Neural cell (in vitro differentiated cells): Measurements from ENCODE around the gene C9orf72. TPM values are rescaled to one million over a fixed set of nuclear protein-coding genes. Genes with fewer than 3 reads are reported as not detected.

ENCODE experiments used
- H2AFZ ChIP-seq: fragments of 200-600, 300-800 bp; sonication (generic), shearing (Covaris generic); 2 replicates; pipeline ENCODE4 v1.6.0; 2014; ENCODE audit warnings: low read depth, mild to moderate bottlenecking, antibody characterized with exemption, low read length, moderate library complexity
- H3F3A ChIP-seq: fragments of 200-600 bp; shearing (Covaris generic); 2 replicates; pipeline ENCODE4 v1.6.1; 2016; ENCODE audit warnings: mild to moderate bottlenecking, moderate library complexity, mixed read lengths, antibody characterized with exemption, low read length; ENCODE audit not compliant: insufficient read depth, poor library complexity, severe bottlenecking
- H3K27ac ChIP-seq: fragments of 200-600, 300-800 bp; sonication (generic), shearing (Covaris generic); 2 replicates; pipeline ENCODE4 v1.5.1; 2014; ENCODE audit warnings: mild to moderate bottlenecking, low read length, moderate library complexity
- H3K27me3 ChIP-seq: fragments of 300-800, 200-600 bp; sonication (generic), shearing (Covaris generic); 2 replicates; pipeline ENCODE4 v1.6.0; 2014; ENCODE audit warnings: mild to moderate bottlenecking, low read depth, low read length, moderate library complexity; ENCODE audit not compliant: insufficient read depth
- H3K36me3 ChIP-seq: fragments of 300-800, 200-600 bp; sonication (generic), shearing (Covaris generic); 2 replicates; pipeline ENCODE4 v1.5.1; 2014; ENCODE audit warnings: mild to moderate bottlenecking, antibody characterized with exemption, low read length, moderate library complexity; ENCODE audit not compliant: insufficient read depth
- H3K4me2 ChIP-seq: fragments of 300-800, 200-600 bp; sonication (generic), shearing (Covaris generic); 2 replicates; pipeline ENCODE4 v1.6.0; 2014; ENCODE audit warnings: mild to moderate bottlenecking, low read length
- H3K4me3 ChIP-seq: fragments of 300-800, 200-600 bp; sonication (generic), shearing (Covaris generic); 2 replicates; pipeline ENCODE4 v1.5.1; 2014; ENCODE audit warnings: mild to moderate bottlenecking, low read length, moderate library complexity
- H3K79me2 ChIP-seq: fragments of 200-600 bp; shearing (Covaris generic); replicated peaks from 2 replicates; pipeline ENCODE4 v1.6.0; 2014; ENCODE audit warnings: mild to moderate bottlenecking, low read length, moderate library complexity; ENCODE audit not compliant: insufficient read depth
- H3K9ac ChIP-seq: fragments of 300-800, 200-600 bp; sonication (generic), shearing (Covaris generic); 2 replicates; pipeline ENCODE4 v1.6.1; 2016; ENCODE audit warnings: mild to moderate bottlenecking, low read length, mixed read lengths
- H3K9me2 ChIP-seq: fragments of 200-600 bp; shearing (Covaris generic); 2 replicates; pipeline ENCODE4 v1.6.1; 2016; ENCODE audit warnings: mild to moderate bottlenecking, low read length, mixed read lengths; ENCODE audit not compliant: insufficient read depth
- H3K9me3 ChIP-seq: fragments of 200-600, 300-800 bp; sonication (generic), shearing (Covaris generic); 2 replicates; pipeline ENCODE4 v1.6.1; 2016; ENCODE audit warnings: mild to moderate bottlenecking, mixed run types, low read length, moderate library complexity, mixed read lengths
- H4K20me1 ChIP-seq: fragments of 200-600 bp; shearing (Covaris generic); 2 replicates; pipeline ENCODE4 v1.6.1; 2016; ENCODE audit warnings: mild to moderate bottlenecking, mixed run types; ENCODE audit not compliant: insufficient read depth
- EP300 ChIP-seq: fragments of 450-650 bp; conservative IDR thresholded peaks from 2 replicates; pipeline ENCODE4 v1.6.1; 2014; ENCODE audit warnings: antibody characterized with exemption, mild to moderate bottlenecking, moderate library complexity; ENCODE audit not compliant: poor library complexity, severe bottlenecking
- EZH2 ChIP-seq: fragments of 200-600, 300-800 bp; shearing (Covaris generic), sonication (generic); IDR thresholded peaks from 2 replicates; pipeline ENCODE4 v1.6.1; 2014; ENCODE audit warnings: antibody characterized with exemption, low read length, borderline replicate concordance, mild to moderate bottlenecking; ENCODE audit not compliant: insufficient read depth, poor library complexity, severe bottlenecking
- MXI1 ChIP-seq: fragments of 450-650 bp; conservative IDR thresholded peaks from 2 replicates; pipeline ENCODE4 v1.6.1; 2014; ENCODE audit warnings: antibody characterized with exemption, mild to moderate bottlenecking; ENCODE audit not compliant: poor library complexity, severe bottlenecking
- POLR2AphosphoS5 ChIP-seq: IDR thresholded peaks from 2 replicates; pipeline ENCODE4 v1.6.1; 2012
- RAD21 ChIP-seq: fragments of 450-650 bp; conservative IDR thresholded peaks from 2 replicates; pipeline ENCODE4 v1.6.1; 2014; ENCODE audit warnings: antibody characterized with exemption, mild to moderate bottlenecking, moderate library complexity
- SMC3 ChIP-seq: fragments of 450-650 bp; conservative IDR thresholded peaks from 2 replicates; pipeline ENCODE4 v1.6.1; 2014; ENCODE audit warnings: antibody characterized with exemption, mild to moderate bottlenecking, moderate library complexity; ENCODE audit not compliant: poor library complexity
- TAF1 ChIP-seq: IDR thresholded peaks from 2 replicates; pipeline ENCODE4 v1.6.1; 2012; ENCODE audit warnings: low read depth
- polyA plus RNA-seq: library from polyadenylated mRNA; depleted of rRNA; stranded (reverse); fragments of >200 nt; gene quantifications from 2 replicates; pipeline ENCODE4 v1.2.3, GENCODE V29; 2014
- TF ChIP-seq, protein P1 (sequence below): fragments of 450-650 bp; IDR thresholded peaks from 2 replicates; pipeline ENCODE4 v1.5.1; 2014; ENCODE audit warnings: antibody characterized with exemption, mild to moderate bottlenecking, moderate library complexity; ENCODE audit not compliant: poor library complexity, severe bottlenecking
- TF ChIP-seq, protein P2 (sequence below): IDR thresholded peaks from 2 replicates; pipeline ENCODE4 v1.6.1; 2012; ENCODE audit warnings: borderline replicate concordance

C9orf72 gene
- polyA plus RNA-seq, 1 donor from 2014 or later: 166 TPM

DNA sequence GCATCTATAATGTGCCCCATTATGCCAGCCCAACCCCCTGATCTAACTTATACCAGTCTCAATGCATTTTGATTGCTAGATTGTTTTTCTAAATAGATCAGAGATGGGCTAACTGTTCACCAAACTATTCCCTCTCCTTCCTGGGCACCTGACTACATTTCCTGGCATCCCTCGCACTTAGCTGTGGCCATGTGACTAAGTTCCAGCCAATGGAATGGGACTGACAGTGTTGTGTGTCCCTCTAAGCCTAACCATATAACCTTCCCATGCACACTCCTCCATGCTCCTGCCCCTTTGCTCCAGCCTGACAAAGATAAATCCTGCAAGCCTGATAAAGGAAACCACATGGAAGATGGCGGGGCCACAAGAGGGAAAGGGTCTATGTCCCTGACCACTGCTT, 61.5 kb downstream of the C9orf72 start:
- Histone ChIP-seq H3K36me3 (no peaks in the 10 kb centered on the region), H3K4me2 (no peak overlapping the region), H2AFZ (no peak overlapping the region), H3K27ac (no peak overlapping the region), H3F3A (no peaks in the 10 kb centered on the region), H4K20me1 (no peaks in the 10 kb centered on the region), H3K9me2 (no peaks in the 10 kb centered on the region), H3K27me3 (no peaks in the 10 kb centered on the region), H3K79me2 (peaks cover 4% of the 10 kb centered on the region), H3K9ac (no peak overlapping the region), H3K4me3 (no peak overlapping the region), H3K9me3 (no peaks in the 10 kb centered on the region)
- no peak for TF ChIP-seq TAF1
- no peak for TF ChIP-seq SMC3
- no peak for TF ChIP-seq MXI1
- no peak for TF ChIP-seq POLR2AphosphoS5
- TF ChIP-seq, protein P1, sequence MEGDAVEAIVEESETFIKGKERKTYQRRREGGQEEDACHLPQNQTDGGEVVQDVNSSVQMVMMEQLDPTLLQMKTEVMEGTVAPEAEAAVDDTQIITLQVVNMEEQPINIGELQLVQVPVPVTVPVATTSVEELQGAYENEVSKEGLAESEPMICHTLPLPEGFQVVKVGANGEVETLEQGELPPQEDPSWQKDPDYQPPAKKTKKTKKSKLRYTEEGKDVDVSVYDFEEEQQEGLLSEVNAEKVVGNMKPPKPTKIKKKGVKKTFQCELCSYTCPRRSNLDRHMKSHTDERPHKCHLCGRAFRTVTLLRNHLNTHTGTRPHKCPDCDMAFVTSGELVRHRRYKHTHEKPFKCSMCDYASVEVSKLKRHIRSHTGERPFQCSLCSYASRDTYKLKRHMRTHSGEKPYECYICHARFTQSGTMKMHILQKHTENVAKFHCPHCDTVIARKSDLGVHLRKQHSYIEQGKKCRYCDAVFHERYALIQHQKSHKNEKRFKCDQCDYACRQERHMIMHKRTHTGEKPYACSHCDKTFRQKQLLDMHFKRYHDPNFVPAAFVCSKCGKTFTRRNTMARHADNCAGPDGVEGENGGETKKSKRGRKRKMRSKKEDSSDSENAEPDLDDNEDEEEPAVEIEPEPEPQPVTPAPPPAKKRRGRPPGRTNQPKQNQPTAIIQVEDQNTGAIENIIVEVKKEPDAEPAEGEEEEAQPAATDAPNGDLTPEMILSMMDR: no peak
- no peak for TF ChIP-seq EZH2
- TF ChIP-seq RAD21: no peak
- TF ChIP-seq, protein P2, sequence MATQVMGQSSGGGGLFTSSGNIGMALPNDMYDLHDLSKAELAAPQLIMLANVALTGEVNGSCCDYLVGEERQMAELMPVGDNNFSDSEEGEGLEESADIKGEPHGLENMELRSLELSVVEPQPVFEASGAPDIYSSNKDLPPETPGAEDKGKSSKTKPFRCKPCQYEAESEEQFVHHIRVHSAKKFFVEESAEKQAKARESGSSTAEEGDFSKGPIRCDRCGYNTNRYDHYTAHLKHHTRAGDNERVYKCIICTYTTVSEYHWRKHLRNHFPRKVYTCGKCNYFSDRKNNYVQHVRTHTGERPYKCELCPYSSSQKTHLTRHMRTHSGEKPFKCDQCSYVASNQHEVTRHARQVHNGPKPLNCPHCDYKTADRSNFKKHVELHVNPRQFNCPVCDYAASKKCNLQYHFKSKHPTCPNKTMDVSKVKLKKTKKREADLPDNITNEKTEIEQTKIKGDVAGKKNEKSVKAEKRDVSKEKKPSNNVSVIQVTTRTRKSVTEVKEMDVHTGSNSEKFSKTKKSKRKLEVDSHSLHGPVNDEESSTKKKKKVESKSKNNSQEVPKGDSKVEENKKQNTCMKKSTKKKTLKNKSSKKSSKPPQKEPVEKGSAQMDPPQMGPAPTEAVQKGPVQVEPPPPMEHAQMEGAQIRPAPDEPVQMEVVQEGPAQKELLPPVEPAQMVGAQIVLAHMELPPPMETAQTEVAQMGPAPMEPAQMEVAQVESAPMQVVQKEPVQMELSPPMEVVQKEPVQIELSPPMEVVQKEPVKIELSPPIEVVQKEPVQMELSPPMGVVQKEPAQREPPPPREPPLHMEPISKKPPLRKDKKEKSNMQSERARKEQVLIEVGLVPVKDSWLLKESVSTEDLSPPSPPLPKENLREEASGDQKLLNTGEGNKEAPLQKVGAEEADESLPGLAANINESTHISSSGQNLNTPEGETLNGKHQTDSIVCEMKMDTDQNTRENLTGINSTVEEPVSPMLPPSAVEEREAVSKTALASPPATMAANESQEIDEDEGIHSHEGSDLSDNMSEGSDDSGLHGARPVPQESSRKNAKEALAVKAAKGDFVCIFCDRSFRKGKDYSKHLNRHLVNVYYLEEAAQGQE: no peak
- TF ChIP-seq EP300: no peak

DNA sequence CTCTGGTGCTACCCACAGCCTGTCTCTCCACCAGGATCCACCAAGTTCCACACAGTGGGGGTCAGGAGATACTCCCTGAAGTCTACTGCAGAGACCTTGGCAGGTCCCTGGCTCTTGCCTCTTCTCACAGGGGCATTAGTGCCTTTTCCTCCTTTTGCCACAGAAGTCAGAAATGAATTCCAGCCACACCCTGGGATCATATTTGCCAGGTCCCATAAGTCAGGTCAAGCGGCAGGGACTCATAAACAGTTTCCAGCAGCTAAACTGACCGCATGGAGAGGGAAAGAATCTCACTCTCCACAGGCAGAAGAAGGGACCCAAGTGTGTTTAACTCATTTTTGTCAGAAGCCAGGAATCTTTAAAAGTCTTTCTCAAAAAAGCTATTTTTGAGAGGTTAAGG, 62.5 kb downstream of the C9orf72 start:
- H3K36me3 ChIP-seq: no peaks in the 10 kb centered on the region
- H3K9me2 ChIP-seq: no peaks in the 10 kb centered on the region
- H3K27me3 ChIP-seq: no peaks in the 10 kb centered on the region
- no peak overlapping the region for H3K27ac ChIP-seq
- H3K4me2 ChIP-seq: no peak overlapping the region
- TF ChIP-seq RAD21 (no peak), TAF1 (no peak), EP300 (no peak), MXI1 (no peak), SMC3 (no peak), POLR2AphosphoS5 (no peak), EZH2 (no peak)
- TF ChIP-seq, protein P1: no peak
- TF ChIP-seq, protein P2: no peak
- H3K9me3 ChIP-seq: no peaks in the 10 kb centered on the region
- no peak overlapping the region for H3K9ac ChIP-seq
- no peak overlapping the region for H3K4me3 ChIP-seq
- H4K20me1 ChIP-seq: no peaks in the 10 kb centered on the region
- no peaks in the 10 kb centered on the region for H3F3A ChIP-seq
- H2AFZ ChIP-seq: no peak overlapping the region
- peaks cover 4% of the 10 kb centered on the region for H3K79me2 ChIP-seq
